ENCODE data around the gene SLC38A11. TPM values are rescaled to one million over a fixed set of nuclear protein-coding genes. Genes with fewer than 3 reads are reported as not detected.

The SLC38A11 gene
- polyA plus RNA-seq, 1 donor (not counting 4 experiments of a cell fraction or from before 2014, with no cell fraction given) = not detected

- no peaks in the 10 kb centered on the region for H3K9me3 ChIP-seq (ENCODE audit: control insufficient read depth, low read depth, low read length)
- H3K4me1 ChIP-seq (ENCODE audit: control insufficient read depth, extremely low read depth, insufficient read depth, low read length) = peaks cover 24% of the 10 kb centered on the region
- H2AFZ ChIP-seq (ENCODE audit: control insufficient read depth, low read length) = no peak overlapping the region
- no peak overlapping the region for H3K9ac ChIP-seq (ENCODE audit: control insufficient read depth, extremely low read depth, insufficient read depth, low read length)
- FAIRE-seq (peak; percentile 83), DNase-seq (ENCODE audit: low read depth, low spot score) (no peak)
- no peaks in the 10 kb centered on the region for H3K9me1 ChIP-seq (ENCODE audit: control insufficient read depth, extremely low read depth, insufficient read depth, low read length)
- no peak overlapping the region for H3K4me3 ChIP-seq (ENCODE audit: control insufficient read depth in 2 of 3, extremely low read depth in 1 of 3, insufficient read depth in 2 of 3, low read depth in 1 of 3, low read length in 3 of 3)
- dilution Hi-C loops (cut with MboI; ENCODE audit: extremely low pct_ligation_motif_present, low sequenced_read_pairs) = no loop called here
- no peaks in the 10 kb centered on the region for H3K36me3 ChIP-seq (ENCODE audit: control insufficient read depth in 2 of 2, extremely low read depth in 1 of 2, insufficient read depth in 2 of 2, low read length in 2 of 2)
- peak overlapping the region; percentile 25 for H3K4me2 ChIP-seq (ENCODE audit: control insufficient read depth, extremely low read depth, insufficient read depth, low read depth, low read length)
- no peaks in the 10 kb centered on the region for H3K79me2 ChIP-seq (ENCODE audit: control insufficient read depth, insufficient read depth, low read length)
- H3K27ac ChIP-seq (ENCODE audit: control insufficient read depth, insufficient read depth, low read length) = peak overlapping the region; percentile 56
- no peaks in the 10 kb centered on the region for H3K27me3 ChIP-seq (ENCODE audit: control insufficient read depth, extremely low read depth, insufficient read depth, low read length)
- TF ChIP-seq CTCF (optimal IDR thresholded peaks at IDR 0.05 in 1 of 3, IDR thresholded peaks at IDR 0.05 in 1 of 3, conservative IDR thresholded peaks at IDR 0.05 in 1 of 3; ENCODE audit: extremely low read depth in 1 of 3, insufficient read depth in 2 of 3, low read length in 3 of 3) = no peak
- no peak for TF ChIP-seq EZH2 (IDR thresholded peaks at IDR 0.05; ENCODE audit: low read length)
- H4K20me1 ChIP-seq (ENCODE audit: control insufficient read depth, extremely low read depth, insufficient read depth, low read length) = no peaks in the 10 kb centered on the region
These were observed 58.5 kb downstream of the SLC38A11 start for GRCh38 chr2:164896634-164897355.

GRCh38 chr2:164896226-164896625 lies 59.1 kb downstream of the SLC38A11 start:
- no peak overlapping the region for H2AFZ ChIP-seq (ENCODE audit: control insufficient read depth, low read length)
- H3K4me3 ChIP-seq (ENCODE audit: control insufficient read depth in 2 of 3, extremely low read depth in 1 of 3, insufficient read depth in 2 of 3, low read depth in 1 of 3, low read length in 3 of 3) = no peak overlapping the region
- no peaks in the 10 kb centered on the region for H3K79me2 ChIP-seq (ENCODE audit: control insufficient read depth, insufficient read depth, low read length)
- H3K4me1 ChIP-seq (ENCODE audit: control insufficient read depth, extremely low read depth, insufficient read depth, low read length) = peaks cover 24% of the 10 kb centered on the region
- no peak overlapping the region for H3K9ac ChIP-seq (ENCODE audit: control insufficient read depth, extremely low read depth, insufficient read depth, low read length)
- peak overlapping the region; percentile 11 for H3K27ac ChIP-seq (ENCODE audit: control insufficient read depth, insufficient read depth, low read length)
- no peaks in the 10 kb centered on the region for H3K27me3 ChIP-seq (ENCODE audit: control insufficient read depth, extremely low read depth, insufficient read depth, low read length)
- peak overlapping the region; percentile 18 for H3K4me2 ChIP-seq (ENCODE audit: control insufficient read depth, extremely low read depth, insufficient read depth, low read depth, low read length)
- dilution Hi-C loops (cut with MboI; ENCODE audit: extremely low pct_ligation_motif_present, low sequenced_read_pairs) = no loop called here
- no peak for FAIRE-seq
- H3K9me1 ChIP-seq (ENCODE audit: control insufficient read depth, extremely low read depth, insufficient read depth, low read length) = no peaks in the 10 kb centered on the region
- DNase-seq (ENCODE audit: low read depth, low spot score) = no peak
- TF ChIP-seq CTCF (optimal IDR thresholded peaks at IDR 0.05 in 1 of 3, IDR thresholded peaks at IDR 0.05 in 1 of 3, conservative IDR thresholded peaks at IDR 0.05 in 1 of 3; ENCODE audit: extremely low read depth in 1 of 3, insufficient read depth in 2 of 3, low read length in 3 of 3) = no peak
- TF ChIP-seq EZH2 (IDR thresholded peaks at IDR 0.05; ENCODE audit: low read length) = no peak
- H4K20me1 ChIP-seq (ENCODE audit: control insufficient read depth, extremely low read depth, insufficient read depth, low read length) = no peaks in the 10 kb centered on the region
- H3K36me3 ChIP-seq (ENCODE audit: control insufficient read depth in 2 of 2, extremely low read depth in 1 of 2, insufficient read depth in 2 of 2, low read length in 2 of 2) = no peaks in the 10 kb centered on the region
- no peaks in the 10 kb centered on the region for H3K9me3 ChIP-seq (ENCODE audit: control insufficient read depth, low read depth, low read length)

Measured in keratinocyte (primary cell).